Hepatocyte (in vitro differentiated cells): ENCODE data around the gene BCOR. TPM values are rescaled to one million over a fixed set of nuclear protein-coding genes. Genes with fewer than 3 reads are reported as not detected.

Experiments used
- DNase-seq: peaks from one replicate; pipeline ENCODE4 v3.0.0-alpha.2; 2016; ENCODE audit warnings: low spot score
- H2AFZ ChIP-seq: fragments of 200-600 bp; sonication (generic); 2 replicates; pipeline ENCODE4 v1.6.0; 2016; ENCODE audit warnings: antibody characterized with exemption, mild to moderate bottlenecking
- H3K27ac ChIP-seq: fragments of 200-600 bp; sonication (generic); 2 replicates; pipeline ENCODE4 v1.5.1; 2016; ENCODE audit warnings: mild to moderate bottlenecking
- H3K27me3 ChIP-seq: fragments of 200-600 bp; sonication (generic); 2 replicates; pipeline ENCODE4 v1.6.1; 2016
- H3K36me3 ChIP-seq: fragments of 200-600 bp; sonication (generic); replicated peaks from 2 replicates; pipeline ENCODE4 v1.5.1; 2016; ENCODE audit warnings: low read depth; ENCODE audit not compliant: insufficient read depth
- H3K4me1 ChIP-seq: fragments of 200-600 bp; sonication (generic); 2 replicates; pipeline ENCODE4 v1.5.1; 2016; ENCODE audit warnings: mild to moderate bottlenecking, moderate library complexity; ENCODE audit not compliant: insufficient read depth
- H3K4me2 ChIP-seq: fragments of 200-600 bp; sonication (generic); 2 replicates; pipeline ENCODE4 v1.6.0; 2016
- H3K4me3 ChIP-seq: fragments of 200-600 bp; sonication (generic); 2 replicates; pipeline ENCODE4 v1.5.1; 2016; ENCODE audit warnings: mild to moderate bottlenecking
- H3K79me2 ChIP-seq: fragments of 200-600 bp; sonication (generic); 2 replicates; pipeline ENCODE4 v1.6.0; 2017; ENCODE audit warnings: mild to moderate bottlenecking
- H3K9me2 ChIP-seq: fragments of 200-600 bp; sonication (generic); replicated peaks from 2 replicates; pipeline ENCODE4 v1.6.0; 2017; ENCODE audit warnings: mild to moderate bottlenecking; ENCODE audit not compliant: insufficient read depth
- H3K9me3 ChIP-seq: fragments of 200-600 bp; sonication (generic); 2 replicates; pipeline ENCODE4 v1.5.1; 2016; ENCODE audit warnings: low read depth, mild to moderate bottlenecking
- H4K20me1 ChIP-seq: fragments of 200-600 bp; sonication (generic); 2 replicates; pipeline ENCODE4 v1.6.0; 2016; ENCODE audit warnings: mild to moderate bottlenecking; ENCODE audit not compliant: insufficient read depth, poor library complexity, severe bottlenecking
- EZH2 ChIP-seq: fragments of 200-600 bp; sonication (generic); IDR thresholded peaks from 2 replicates; pipeline ENCODE4 v1.6.1; 2016; ENCODE audit warnings: antibody characterized with exemption, mild to moderate bottlenecking, borderline replicate concordance
- EZH2phosphoT487 ChIP-seq: fragments of 200-600 bp; sonication (generic); IDR thresholded peaks from one replicate; pipeline ENCODE4 v1.6.1; 2018; ENCODE audit warnings: antibody characterized with exemption, mild to moderate bottlenecking, low read depth, moderate library complexity; ENCODE audit not compliant: unreplicated experiment, severe bottlenecking
- WGBS: methylation state at CpG from one replicate; pipeline ENCODE4 v1.1.6; 2016; ENCODE audit warnings: low lambda C conversion rate; ENCODE audit errors: missing lambda C conversion rate; 5-methylcytosine and 5-hydroxymethylcytosine counted together
- polyA plus RNA-seq: library from polyadenylated mRNA; unstranded; fragments of >200 nt; fragmentation: Nextera tagmentation; extraction: Ambion mirVana; gene quantifications from 2 replicates; pipeline ENCODE4 v1.2.1, GENCODE V29; 2016
- total RNA-seq: library from RNA; depleted of rRNA; stranded (reverse); fragments of >200 nt; gene quantifications from 2 replicates; pipeline ENCODE4 v1.2.3, GENCODE V29; 2014
- TF ChIP-seq, protein P1 (sequence below): fragments of 200-600 bp; sonication (generic); IDR thresholded peaks from 2 replicates; pipeline ENCODE4 v1.5.1; 2016; ENCODE audit warnings: antibody characterized with exemption, mild to moderate bottlenecking; ENCODE audit not compliant: poor library complexity

BCOR gene
- total and polyA plus RNA-seq, 2 experiments from 2014 or later = 13.6 to 22.9 TPM

GRCh38 chrX:40094041-40094899 lies 3.5 kb downstream of the BCOR start:
- no peaks in the 10 kb centered on the region for H3K9me2 ChIP-seq
- peaks cover 83% of the 10 kb centered on the region for H3K79me2 ChIP-seq
- H3K4me3 ChIP-seq = peak overlapping the region; percentile 47
- H4K20me1 ChIP-seq = peaks cover 58% of the 10 kb centered on the region
- DNase-seq = peak; percentile 77
- peak; percentile 9 for TF ChIP-seq EZH2phosphoT487
- TF ChIP-seq, protein P1, sequence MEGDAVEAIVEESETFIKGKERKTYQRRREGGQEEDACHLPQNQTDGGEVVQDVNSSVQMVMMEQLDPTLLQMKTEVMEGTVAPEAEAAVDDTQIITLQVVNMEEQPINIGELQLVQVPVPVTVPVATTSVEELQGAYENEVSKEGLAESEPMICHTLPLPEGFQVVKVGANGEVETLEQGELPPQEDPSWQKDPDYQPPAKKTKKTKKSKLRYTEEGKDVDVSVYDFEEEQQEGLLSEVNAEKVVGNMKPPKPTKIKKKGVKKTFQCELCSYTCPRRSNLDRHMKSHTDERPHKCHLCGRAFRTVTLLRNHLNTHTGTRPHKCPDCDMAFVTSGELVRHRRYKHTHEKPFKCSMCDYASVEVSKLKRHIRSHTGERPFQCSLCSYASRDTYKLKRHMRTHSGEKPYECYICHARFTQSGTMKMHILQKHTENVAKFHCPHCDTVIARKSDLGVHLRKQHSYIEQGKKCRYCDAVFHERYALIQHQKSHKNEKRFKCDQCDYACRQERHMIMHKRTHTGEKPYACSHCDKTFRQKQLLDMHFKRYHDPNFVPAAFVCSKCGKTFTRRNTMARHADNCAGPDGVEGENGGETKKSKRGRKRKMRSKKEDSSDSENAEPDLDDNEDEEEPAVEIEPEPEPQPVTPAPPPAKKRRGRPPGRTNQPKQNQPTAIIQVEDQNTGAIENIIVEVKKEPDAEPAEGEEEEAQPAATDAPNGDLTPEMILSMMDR = no peak
- peak overlapping the region; percentile 88 for H3K27ac ChIP-seq
- no peaks in the 10 kb centered on the region for H3K36me3 ChIP-seq
- H3K9me3 ChIP-seq = no peaks in the 10 kb centered on the region
- H2AFZ ChIP-seq = no peak overlapping the region
- H3K27me3 ChIP-seq = peaks cover 53% of the 10 kb centered on the region
- H3K4me2 ChIP-seq = peak overlapping the region; percentile 99
- WGBS = 7% methylated on average over 69 of the region's 76 CpGs
- H3K4me1 ChIP-seq = peaks cover 65% of the 10 kb centered on the region

DNA sequence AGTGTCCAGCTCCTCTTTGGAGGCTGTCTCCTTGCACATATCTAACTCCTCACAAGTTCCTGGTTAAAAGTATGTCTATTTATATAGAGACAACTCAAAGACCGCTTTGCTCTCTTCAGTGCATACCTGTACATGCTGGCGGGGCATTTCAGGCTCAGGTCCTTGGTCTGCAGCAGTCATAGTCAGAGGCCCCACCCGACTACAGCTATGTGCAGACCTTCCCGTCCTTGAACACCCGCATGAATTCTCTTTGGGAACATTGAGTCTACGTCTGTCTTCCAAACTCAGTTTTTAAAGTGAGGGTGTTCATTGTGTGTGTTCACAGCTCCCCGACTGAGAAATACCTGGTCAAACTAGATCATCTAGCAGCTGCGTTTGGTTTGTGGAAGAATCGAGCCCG lies 4.2 kb downstream of the BCOR start:
- Histone ChIP-seq H3K9me2 (no peaks in the 10 kb centered on the region), H3K9me3 (no peaks in the 10 kb centered on the region), H3K79me2 (peaks cover 87% of the 10 kb centered on the region), H3K4me2 (peak overlapping the region; percentile 99), H3K4me3 (no peak overlapping the region), H3K4me1 (peaks cover 65% of the 10 kb centered on the region), H3K36me3 (no peaks in the 10 kb centered on the region), H2AFZ (no peak overlapping the region), H4K20me1 (peaks cover 58% of the 10 kb centered on the region), H3K27ac (peak overlapping the region; percentile 88), H3K27me3 (peaks cover 57% of the 10 kb centered on the region)
- 44% methylated on average over 10 of the region's 10 CpGs for WGBS
- no peak for DNase-seq
- no peak for TF ChIP-seq EZH2
- TF ChIP-seq EZH2phosphoT487 = no peak
- TF ChIP-seq, protein P1 = no peak

DNA sequence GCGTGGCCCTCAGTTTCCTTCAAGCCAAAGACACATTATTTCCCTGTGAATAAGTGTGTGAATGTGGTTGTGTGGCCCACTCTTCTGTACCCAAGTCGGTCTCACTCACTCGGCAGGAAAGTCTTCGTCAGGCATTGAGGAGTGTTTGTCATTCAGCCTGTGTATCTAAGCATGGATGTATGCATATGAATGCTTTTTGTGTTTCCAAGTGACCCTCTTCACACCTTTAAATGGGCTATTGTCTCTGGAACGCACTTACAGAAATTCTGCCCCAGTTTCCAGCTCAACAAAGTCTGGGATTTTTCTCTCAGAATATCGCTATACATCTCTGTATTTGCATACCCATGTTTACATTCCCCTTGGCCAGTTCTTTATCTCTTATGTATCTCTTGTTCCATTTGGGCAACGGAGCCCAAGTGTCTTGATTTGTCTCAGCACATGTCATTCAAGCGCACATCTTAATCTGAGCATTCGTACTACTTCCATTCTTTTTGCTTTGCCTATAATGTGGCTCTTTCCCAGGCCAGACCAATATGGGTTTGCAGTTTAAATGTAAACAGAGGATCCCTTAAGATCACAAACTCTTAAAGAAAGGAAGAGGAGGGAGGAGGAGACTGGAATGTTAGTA lies 4.8 kb downstream of the BCOR start:
- peaks cover 71% of the 10 kb centered on the region for H3K4me1 ChIP-seq
- peaks cover 63% of the 10 kb centered on the region for H4K20me1 ChIP-seq
- no peak overlapping the region for H3K27ac ChIP-seq
- peaks cover 93% of the 10 kb centered on the region for H3K79me2 ChIP-seq
- H3K4me2 ChIP-seq = peak overlapping the region; percentile 99
- H3K27me3 ChIP-seq = peaks cover 57% of the 10 kb centered on the region
- 54% methylated on average over 9 of the region's 9 CpGs for WGBS
- TF ChIP-seq, protein P1 = no peak
- TF ChIP-seq EZH2phosphoT487 (no peak), EZH2 (no peak)
- no peak for DNase-seq
- no peak overlapping the region for H2AFZ ChIP-seq
- H3K9me2 ChIP-seq = no peaks in the 10 kb centered on the region
- H3K4me3 ChIP-seq = no peak overlapping the region
- H3K36me3 ChIP-seq = no peaks in the 10 kb centered on the region
- no peaks in the 10 kb centered on the region for H3K9me3 ChIP-seq
